ENCODE data around the gene DPM3. TPM values are rescaled to one million over a fixed set of nuclear protein-coding genes. Genes with fewer than 3 reads are reported as not detected.
A peak's percentile ranks its signal among the peaks of the same experiment; 100 is the strongest.
"Not testable (repeated sequence)": the region's sequence is repeated elsewhere in the genome, so short reads cannot be mapped to it uniquely, and the experiment has no call there.

The DPM3 gene
- total and polyA plus RNA-seq, 3 donors from 2014 or later, result 69.9 to 104 (median 77.7) TPM

GRCh38 chr1:155170101-155170785, 29.9 kb upstream of the DPM3 start:
- H3K27ac ChIP-seq, result no peak overlapping the region
- H3K4me1 ChIP-seq, result peaks cover 28% of the 10 kb centered on the region
- 90 to 91% methylated on average over 2 of the region's 2 CpGs for WGBS, 2 donors
- H3K27me3 ChIP-seq, result no peaks in the 10 kb centered on the region
- H3K36me3 ChIP-seq (ENCODE audit: low read depth, missing control alignments), result no peaks in the 10 kb centered on the region
- no peak overlapping the region for H3K4me3 ChIP-seq
- H3K9me3 ChIP-seq, result no peaks in the 10 kb centered on the region
- TF ChIP-seq, protein P1, sequence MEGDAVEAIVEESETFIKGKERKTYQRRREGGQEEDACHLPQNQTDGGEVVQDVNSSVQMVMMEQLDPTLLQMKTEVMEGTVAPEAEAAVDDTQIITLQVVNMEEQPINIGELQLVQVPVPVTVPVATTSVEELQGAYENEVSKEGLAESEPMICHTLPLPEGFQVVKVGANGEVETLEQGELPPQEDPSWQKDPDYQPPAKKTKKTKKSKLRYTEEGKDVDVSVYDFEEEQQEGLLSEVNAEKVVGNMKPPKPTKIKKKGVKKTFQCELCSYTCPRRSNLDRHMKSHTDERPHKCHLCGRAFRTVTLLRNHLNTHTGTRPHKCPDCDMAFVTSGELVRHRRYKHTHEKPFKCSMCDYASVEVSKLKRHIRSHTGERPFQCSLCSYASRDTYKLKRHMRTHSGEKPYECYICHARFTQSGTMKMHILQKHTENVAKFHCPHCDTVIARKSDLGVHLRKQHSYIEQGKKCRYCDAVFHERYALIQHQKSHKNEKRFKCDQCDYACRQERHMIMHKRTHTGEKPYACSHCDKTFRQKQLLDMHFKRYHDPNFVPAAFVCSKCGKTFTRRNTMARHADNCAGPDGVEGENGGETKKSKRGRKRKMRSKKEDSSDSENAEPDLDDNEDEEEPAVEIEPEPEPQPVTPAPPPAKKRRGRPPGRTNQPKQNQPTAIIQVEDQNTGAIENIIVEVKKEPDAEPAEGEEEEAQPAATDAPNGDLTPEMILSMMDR (IDR thresholded peaks at IDR 0.05), result no peak
- TF ChIP-seq POLR2A (IDR thresholded peaks at IDR 0.05), result no peak
- intact Hi-C loops (cut with DNase I; ENCODE audit: low total_unique reads), result no loop called here
- DNase-seq, result no peak

DNA sequence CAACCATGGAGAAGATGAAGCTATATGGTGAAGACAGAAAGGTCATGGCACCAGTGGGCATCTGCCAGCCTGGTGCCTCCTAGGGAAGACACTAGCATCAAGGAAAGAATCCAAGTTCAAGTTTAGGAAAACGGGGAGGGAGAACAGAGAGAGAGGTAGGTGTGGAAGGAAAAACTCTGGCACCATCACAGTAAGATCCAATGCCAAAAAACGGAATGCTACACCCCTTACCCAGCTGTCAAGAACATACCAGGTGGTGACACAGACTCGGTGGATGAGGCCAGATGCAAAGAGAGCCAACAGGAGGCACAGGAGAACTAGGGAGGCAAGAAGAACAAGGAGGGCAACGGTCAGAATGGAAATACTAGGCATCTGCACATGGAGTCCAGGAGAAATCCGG, 29.2 kb upstream of the DPM3 start:
- H3K36me3 ChIP-seq (ENCODE audit: low read depth, missing control alignments), result no peaks in the 10 kb centered on the region
- no peak for DNase-seq
- WGBS, 2 donors, result 56 to 79% methylated on average over 5 of the region's 5 CpGs
- TF ChIP-seq, protein P1 (IDR thresholded peaks at IDR 0.05), result no peak
- TF ChIP-seq POLR2A (IDR thresholded peaks at IDR 0.05), result no peak
- H3K4me3 ChIP-seq, result no peak overlapping the region
- H3K27ac ChIP-seq, result peak overlapping the region in 1 of 2 donors; percentile 31
- peaks cover 28% of the 10 kb centered on the region for H3K4me1 ChIP-seq
- H3K27me3 ChIP-seq, result no peaks in the 10 kb centered on the region
- no peaks in the 10 kb centered on the region for H3K9me3 ChIP-seq
- intact Hi-C loops (cut with DNase I; ENCODE audit: low total_unique reads), result loop anchor here (5.0 kb wide), 1 partner anchor 77 kb away; no protein-coding TSS in a partner anchor

DNA sequence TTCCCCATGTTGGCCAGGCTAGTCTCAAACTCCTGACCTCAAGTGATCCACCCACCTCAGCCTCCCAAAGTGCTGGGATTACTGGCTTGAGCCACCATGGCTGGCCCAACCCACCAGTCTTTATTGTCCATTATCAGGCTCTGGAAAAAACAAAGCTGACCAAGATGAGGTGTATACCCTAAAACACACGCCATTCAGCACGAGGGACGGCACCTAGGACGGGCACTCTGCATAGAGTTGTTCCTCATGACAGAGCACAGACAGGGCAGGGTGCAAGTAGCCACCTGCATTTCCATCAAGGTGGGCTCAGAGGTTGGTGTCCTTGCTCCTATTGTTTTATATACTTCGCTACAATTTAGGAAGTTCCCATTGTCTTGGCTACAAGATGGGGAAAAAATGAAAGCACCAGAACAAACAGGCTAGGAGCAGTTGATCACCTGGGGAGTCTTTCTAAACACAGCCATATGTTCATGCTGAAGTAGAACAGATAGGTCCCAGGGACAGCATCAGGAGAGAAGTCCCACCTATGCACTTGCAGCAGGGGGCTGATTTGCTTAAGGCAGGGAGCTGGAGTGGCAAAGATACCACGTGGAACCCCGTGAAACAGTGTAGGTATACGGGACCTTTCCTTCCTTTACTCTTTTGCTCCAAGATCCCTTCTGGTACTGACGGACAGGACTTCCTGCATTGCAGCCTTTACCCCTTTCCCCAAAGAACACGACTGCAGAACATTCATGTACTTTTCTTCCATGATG, 28.3 kb upstream of the DPM3 start:
- DNase-seq, result no peak
- Histone ChIP-seq H3K27me3 (no peaks in the 10 kb centered on the region), H3K4me1 (peaks cover 28% of the 10 kb centered on the region), H3K36me3 (ENCODE audit: low read depth, missing control alignments) (no peaks in the 10 kb centered on the region), H3K9me3 (no peaks in the 10 kb centered on the region), H3K27ac (no peak overlapping the region), H3K4me3 (no peak overlapping the region)
- TF ChIP-seq, protein P1 (IDR thresholded peaks at IDR 0.05), result no peak
- WGBS, 2 donors, result 68 to 79% methylated on average over 10 of the region's 10 CpGs
- intact Hi-C loops (cut with DNase I; ENCODE audit: low total_unique reads), result loop anchor here (5.0 kb wide), 1 partner anchor 76 kb away; no protein-coding TSS in a partner anchor

- WGBS, 2 donors, result 44 to 54% methylated on average over 4 of the region's 4 CpGs
- not testable (repeated sequence) for H3K4me3 ChIP-seq; H3K27me3 ChIP-seq; H3K9me3 ChIP-seq; H3K36me3 ChIP-seq (ENCODE audit: low read depth, missing control alignments); DNase-seq; H3K27ac ChIP-seq
- intact Hi-C loops (cut with DNase I; ENCODE audit: low total_unique reads), result loop anchor here (5.0 kb wide), 1 partner anchor 76 kb away; no protein-coding TSS in a partner anchor
- peaks cover 28% of the 10 kb centered on the region for H3K4me1 ChIP-seq
Observed at GRCh38 chr1:155168105-155168445, 27.7 kb upstream of the DPM3 start.

Measured in testis (tissue), 3 donors.